ENCODE results near the gene SPINK1.
"Not testable (repeated sequence)": the region's sequence is repeated elsewhere in the genome, so short reads cannot be mapped to it uniquely, and the experiment has no call there.

The SPINK1 gene

GRCh38 chr5:147854331-147854730 is 22.9 kb upstream of the SPINK1 start:
- no peak for DNase-seq

GRCh38 chr5:147853372-147853987 is 22.0 kb upstream of the SPINK1 start:
- DNase-seq: no peak

GRCh38 chr5:147852365-147852764 is 20.9 kb upstream of the SPINK1 start:
- DNase-seq: no peak

GRCh38 chr5:147851578-147851977 is 20.1 kb upstream of the SPINK1 start:
- DNase-seq: no peak

- no peak for DNase-seq
Measured at GRCh38 chr5:147849226-147849625, 17.8 kb upstream of the SPINK1 start.

GRCh38 chr5:147845618-147846017 is 14.1 kb upstream of the SPINK1 start:
- no peak for DNase-seq

- no peak for DNase-seq
Measured at GRCh38 chr5:147844846-147845245, 13.4 kb upstream of the SPINK1 start.

- no peak for DNase-seq
Measured at GRCh38 chr5:147842869-147843268, 11.4 kb upstream of the SPINK1 start.

GRCh38 chr5:147836439-147836838 is 5.0 kb upstream of the SPINK1 start:
- no peak for DNase-seq

- no peak for DNase-seq
Measured at GRCh38 chr5:147835386-147835798, 3.9 kb upstream of the SPINK1 start.

GRCh38 chr5:147832541-147832940 is 1.1 kb upstream of the SPINK1 start:
- no peak for DNase-seq

- DNase-seq: no peak
Measured at GRCh38 chr5:147830035-147830434, 1.4 kb downstream of the SPINK1 start.

GRCh38 chr5:147827017-147827416 is 4.5 kb downstream of the SPINK1 start:
- DNase-seq: not testable (repeated sequence)

- no peak for DNase-seq
Measured at GRCh38 chr5:147826361-147826760, 5.1 kb downstream of the SPINK1 start.

- DNase-seq: peak; percentile 32 to 58
Measured at GRCh38 chr5:147822686-147823491, 8.6 kb downstream of the SPINK1 start.

- not testable (repeated sequence) for DNase-seq
Measured at GRCh38 chr5:147822222-147822621, 9.2 kb downstream of the SPINK1 start.

- no peak for DNase-seq
Measured at GRCh38 chr5:147821766-147822165, 9.7 kb downstream of the SPINK1 start.

GRCh38 chr5:147819261-147819770 is 12.2 kb downstream of the SPINK1 start:
- no peak for DNase-seq

- DNase-seq: no peak
Measured at GRCh38 chr5:147818290-147818689, 13.2 kb downstream of the SPINK1 start.

GRCh38 chr5:147813696-147814095 is 17.8 kb downstream of the SPINK1 start:
- no peak for DNase-seq

- no peak for DNase-seq
Measured at GRCh38 chr5:147809830-147810666, 21.4 kb downstream of the SPINK1 start.

- no peak for DNase-seq
Measured at GRCh38 chr5:147805030-147805454, 26.4 kb downstream of the SPINK1 start.

- DNase-seq: no peak
Measured at GRCh38 chr5:147804334-147804733, 27.1 kb downstream of the SPINK1 start.

All from NCI-H187 (cell line).